Fibroblast of lung (primary cell): ENCODE results near the gene CDX2. TPM values are rescaled to one million over a fixed set of nuclear protein-coding genes. Genes with fewer than 3 reads are reported as not detected.
A peak's percentile ranks its signal among the peaks of the same experiment; 100 is the strongest.

Source experiments
- DNase-seq, 2 donors: peaks; one replicate each; pipeline versions ENCODE4 v3.0.0 to v3.0.0-alpha.2; 2010; ENCODE audit warnings: low read depth in 2 of 2
- H2AFZ ChIP-seq: 2 replicates; pipeline ENCODE4 v1.5.1; 2012; ENCODE audit warnings: low read length, control low read depth, inconsistent platforms
- H3K27ac ChIP-seq: 2 replicates; pipeline ENCODE4 v1.5.1; 2011; ENCODE audit warnings: low read length, control low read depth; ENCODE audit not compliant: insufficient read depth
- H3K27me3 ChIP-seq: 2 replicates; pipeline ENCODE4 v1.5.1; 2011; ENCODE audit warnings: mild to moderate bottlenecking, low read length; ENCODE audit not compliant: control insufficient read depth, insufficient read depth
- H3K36me3 ChIP-seq: 2 replicates; pipeline ENCODE4 v1.5.1; 2011; ENCODE audit warnings: low read length; ENCODE audit not compliant: control insufficient read depth, insufficient read depth
- H3K4me1 ChIP-seq: 2 replicates; pipeline ENCODE4 v1.5.1; 2011; ENCODE audit warnings: low read length; ENCODE audit not compliant: control insufficient read depth, insufficient read depth; ENCODE audit errors: extremely low read depth
- H3K4me2 ChIP-seq: 2 replicates; pipeline ENCODE4 v1.5.1; 2011; ENCODE audit warnings: low read length, control low read depth; ENCODE audit not compliant: insufficient read depth; ENCODE audit errors: extremely low read depth
- H3K4me3 ChIP-seq, 4 experiments: fragments of 200-600 bp in 1 of 4; sonication (generic) in 1 of 4; replicated peaks in 1 of 4; 2 replicates each; pipeline ENCODE4 v1.5.1; 2011 to 2016; ENCODE audit warnings: low read length in 4 of 4, low read depth in 3 of 4, mild to moderate bottlenecking in 3 of 4, control low read depth in 2 of 4, inconsistent platforms in 1 of 4, mixed read lengths in 1 of 4; ENCODE audit not compliant: insufficient read depth in 1 of 4; ENCODE audit errors: control extremely low read depth in 1 of 4
- H3K79me2 ChIP-seq: 2 replicates; pipeline ENCODE4 v1.5.1; 2012; ENCODE audit warnings: mild to moderate bottlenecking, low read length, inconsistent platforms; ENCODE audit not compliant: control insufficient read depth, insufficient read depth
- H3K9ac ChIP-seq: 2 replicates; pipeline ENCODE4 v1.5.1; 2011; ENCODE audit warnings: mild to moderate bottlenecking, low read length, control low read depth; ENCODE audit not compliant: insufficient read depth
- H3K9me3 ChIP-seq: 2 replicates; pipeline ENCODE4 v1.5.1; 2012; ENCODE audit warnings: low read depth, low read length; ENCODE audit not compliant: control insufficient read depth, insufficient read depth
- H4K20me1 ChIP-seq: 2 replicates; pipeline ENCODE4 v1.5.1; 2011; ENCODE audit warnings: low read length; ENCODE audit not compliant: control insufficient read depth, insufficient read depth; ENCODE audit errors: extremely low read depth
- CTCF ChIP-seq, 2 donors: IDR thresholded peaks in 1 of 2; conservative IDR thresholded peaks in 1 of 2; 1 replicate in 1 of 2; 2 replicates in 1 of 2; pipeline ENCODE4 v1.5.1; 2011 to 2012; ENCODE audit warnings: low read length in 2 of 2, control low read depth in 1 of 2, inconsistent platforms in 1 of 2, low read depth in 1 of 2, mild to moderate bottlenecking in 1 of 2
- EZH2 ChIP-seq: IDR thresholded peaks from 2 replicates; pipeline ENCODE4 v1.5.1; 2012; ENCODE audit warnings: low read length, control low read depth, mild to moderate bottlenecking; ENCODE audit errors: missing control alignments
- polyA plus RNA-seq, 2 donors: library from polyadenylated mRNA; depleted of rRNA in 1 of 2; stranded (reverse) in 1 of 2; unstranded in 1 of 2; fragments of >200 nt; gene quantifications; 2 replicates each; pipeline ENCODE4 v1.2.1, GENCODE V29; 2011 to 2012; ENCODE audit warnings: missing spikeins in 1 of 2
- total RNA-seq: library from RNA; depleted of rRNA; stranded (reverse); fragments of >200 nt; gene quantifications from 2 replicates; pipeline ENCODE4 v1.2.1, GENCODE V29; 2014

CDX2 gene
- total and polyA plus RNA-seq, 2 donors (not counting 1 experiment from before 2014, with no cell fraction given): not detected

GRCh38 chr13:27961227-27962085 is 7.7 kb downstream of the CDX2 start:
- no peaks in the 10 kb centered on the region for H3K9me3 ChIP-seq
- H3K4me2 ChIP-seq: no peak overlapping the region
- no peak for TF ChIP-seq CTCF (conservative IDR thresholded peaks at IDR 0.05 in 1 of 2, IDR thresholded peaks at IDR 0.05 in 1 of 2; ENCODE audit: low read depth in 1 of 2, low read length in 2 of 2)
- no peak for DNase-seq
- H3K79me2 ChIP-seq: no peaks in the 10 kb centered on the region
- no peak overlapping the region for H3K27ac ChIP-seq
- H3K4me3 ChIP-seq: no peak overlapping the region
- no peaks in the 10 kb centered on the region for H3K4me1 ChIP-seq
- H3K9ac ChIP-seq: no peak overlapping the region
- H4K20me1 ChIP-seq: no peaks in the 10 kb centered on the region
- H3K36me3 ChIP-seq: no peaks in the 10 kb centered on the region
- H3K27me3 ChIP-seq: peaks cover 47% of the 10 kb centered on the region
- H2AFZ ChIP-seq: no peak overlapping the region

GRCh38 chr13:27960362-27961226 is 8.5 kb downstream of the CDX2 start:
- peak overlapping the region in 1 of 4 experiments; percentile 10 for H3K4me3 ChIP-seq
- peak in 1 of 2 donors; percentile 13 for DNase-seq

More at GRCh38 chr13:27960362-27961226, 8.5 kb downstream of the CDX2 start:
- Histone ChIP-seq H3K4me2 (peak overlapping the region; percentile 42), H3K36me3 (no peaks in the 10 kb centered on the region), H3K79me2 (no peaks in the 10 kb centered on the region), H3K9ac (no peak overlapping the region), H3K9me3 (no peaks in the 10 kb centered on the region), H3K4me1 (no peaks in the 10 kb centered on the region), H4K20me1 (no peaks in the 10 kb centered on the region), H3K27me3 (peaks cover 41% of the 10 kb centered on the region), H2AFZ (no peak overlapping the region), H3K27ac (no peak overlapping the region)
- TF ChIP-seq CTCF (conservative IDR thresholded peaks at IDR 0.05 in 1 of 2, IDR thresholded peaks at IDR 0.05 in 1 of 2; ENCODE audit: low read depth in 1 of 2, low read length in 2 of 2) (peak; percentile 10 to 19), EZH2 (peak; percentile 87)
